NCI-H2196 treated with DMSO at 0.1 percent for 48 hours (cell line): ENCODE results near the gene PGA3.
"Not testable (repeated sequence)": the region's sequence is repeated elsewhere in the genome, so short reads cannot be mapped to it uniquely, and the experiment has no call there.

Experiments
- DNase-seq: peaks from one replicate; lab custom pipeline; 2025; ENCODE audit not compliant: unreplicated experiment; lab: John Stamatoyannopoulos, UW

The PGA3 gene

GRCh38 chr11:61204502-61205059, 1.3 kb downstream of the PGA3 start:
- not testable (repeated sequence) for DNase-seq

GRCh38 chr11:61207636-61208310, 4.5 kb downstream of the PGA3 start:
- DNase-seq = not testable (repeated sequence)

GRCh38 chr11:61210629-61211028, 7.3 kb downstream of the PGA3 start:
- not testable (repeated sequence) for DNase-seq

GRCh38 chr11:61211327-61211952, 8.1 kb downstream of the PGA3 start:
- DNase-seq = not testable (repeated sequence)

GRCh38 chr11:61212202-61212601, 8.9 kb downstream of the PGA3 start:
- DNase-seq = not testable (repeated sequence)

DNA sequence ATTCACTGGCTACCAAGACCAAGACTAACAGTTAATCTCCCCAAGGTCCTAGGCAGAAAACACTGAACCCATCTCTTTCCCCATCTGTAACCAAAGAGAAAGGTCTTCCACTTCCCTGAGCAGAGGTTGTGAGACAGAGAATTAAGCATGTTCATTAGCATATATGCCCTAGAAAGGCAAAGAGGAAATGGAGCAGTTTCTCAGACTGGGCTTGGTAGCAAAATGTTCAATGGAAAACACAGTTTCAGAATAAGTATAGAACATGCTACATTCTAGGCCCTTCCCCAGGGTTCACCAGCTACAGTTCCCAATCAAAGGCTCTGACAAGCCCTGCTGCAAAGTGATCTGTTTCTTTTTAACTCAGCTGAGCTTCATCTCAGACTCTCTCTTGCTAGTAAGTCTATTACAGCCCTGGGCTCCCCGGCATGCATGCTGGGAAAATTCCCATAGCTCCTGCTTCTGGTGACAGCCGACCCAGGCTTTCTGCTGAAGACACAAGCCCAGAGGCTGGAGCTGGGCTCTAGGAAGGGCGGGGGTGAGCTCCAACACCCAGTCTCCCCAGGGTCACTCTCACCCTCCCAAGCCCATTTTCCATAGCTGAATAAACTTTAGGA, 10.5 kb downstream of the PGA3 start:
- DNase-seq = not testable (repeated sequence)

DNA sequence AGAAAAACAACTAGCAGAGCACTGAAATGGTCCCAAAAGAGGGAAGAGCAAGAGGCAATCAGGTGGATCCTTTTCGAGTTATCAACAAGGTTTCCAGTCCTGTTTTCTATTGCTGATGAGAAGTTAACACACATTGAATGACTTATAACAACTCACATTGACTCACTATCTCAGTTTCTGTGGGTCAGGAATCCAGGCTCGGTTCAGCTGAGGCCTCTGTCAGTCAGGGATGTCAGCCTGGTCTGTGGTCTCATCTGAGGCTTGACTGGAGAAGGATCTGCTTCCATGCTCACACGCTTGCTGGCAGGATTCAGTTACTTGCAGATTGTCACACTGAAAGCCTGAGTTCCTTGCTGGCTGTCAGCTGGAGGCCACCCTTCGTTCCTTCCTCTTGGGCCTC, 15.0 kb downstream of the PGA3 start:
- not testable (repeated sequence) for DNase-seq

GRCh38 chr11:61219016-61219415, 15.7 kb downstream of the PGA3 start:
- not testable (repeated sequence) for DNase-seq

DNA sequence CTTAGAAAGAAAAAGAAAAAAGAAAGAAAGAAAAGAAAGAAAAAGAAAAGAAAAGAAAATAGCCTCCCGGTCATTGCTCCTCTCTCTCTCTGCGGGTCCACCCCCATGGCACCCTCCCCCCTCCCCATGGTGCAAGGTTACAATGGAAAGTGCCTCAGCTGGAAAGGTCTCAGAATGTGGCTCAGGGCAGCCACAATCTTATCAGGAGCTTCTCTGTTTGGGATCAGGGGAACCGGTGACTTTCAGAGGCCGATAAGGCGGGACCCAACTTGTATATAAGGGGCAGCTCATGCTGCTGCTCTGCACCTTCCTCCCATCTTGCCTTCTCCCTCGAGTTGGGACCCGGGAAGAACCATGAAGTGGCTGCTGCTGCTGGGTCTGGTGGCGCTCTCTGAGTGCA, 18.7 kb downstream of the PGA3 start, which contains the start of gene PGA4:
Gene PGA4, plus strand, starts transcription at position 301 of the 400 bp plus-strand sequence. Its CDS starts 54 bp downstream, at position 355.
- DNase-seq = not testable (repeated sequence)

DNA sequence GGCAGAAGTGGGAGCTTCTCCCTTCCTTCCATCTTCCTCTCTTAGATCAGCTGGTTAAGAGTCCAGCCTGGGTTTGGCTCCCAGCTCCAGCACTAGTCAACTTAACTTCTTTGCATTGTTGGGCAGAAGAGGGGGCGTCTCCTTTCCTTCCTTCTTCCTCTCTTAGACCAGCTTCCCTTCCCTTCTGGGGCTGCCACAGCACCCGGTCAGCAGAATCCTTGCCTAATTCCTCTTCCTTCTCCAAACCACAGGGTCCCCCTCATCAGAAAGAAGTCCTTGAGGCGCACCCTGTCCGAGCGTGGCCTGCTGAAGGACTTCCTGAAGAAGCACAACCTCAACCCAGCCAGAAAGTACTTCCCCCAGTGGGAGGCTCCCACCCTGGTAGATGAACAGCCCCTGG, 19.4 kb downstream of the PGA3 start:
- not testable (repeated sequence) for DNase-seq

GRCh38 chr11:61226457-61227137, 23.3 kb downstream of the PGA3 start:
- not testable (repeated sequence) for DNase-seq

DNA sequence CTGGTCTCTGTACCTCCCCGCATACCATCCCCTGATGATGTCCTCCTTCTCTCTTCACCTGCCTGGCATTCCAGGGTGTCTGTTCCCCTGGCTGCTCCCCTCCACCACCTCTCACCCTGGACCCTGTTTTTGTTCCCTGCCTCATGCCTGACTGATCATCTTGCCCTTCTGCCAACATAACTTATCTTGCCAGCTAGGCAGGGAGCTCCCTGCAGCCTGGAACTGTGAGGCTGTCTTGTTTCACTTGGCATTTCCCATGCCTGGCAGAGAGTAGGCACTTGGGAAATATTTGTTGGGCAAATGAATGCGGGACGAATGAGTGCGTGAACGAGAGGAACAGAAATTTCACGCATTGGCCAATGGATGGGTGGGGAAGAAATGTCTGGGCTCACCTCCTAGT, 26.1 kb downstream of the PGA3 start:
- DNase-seq = not testable (repeated sequence)

DNA sequence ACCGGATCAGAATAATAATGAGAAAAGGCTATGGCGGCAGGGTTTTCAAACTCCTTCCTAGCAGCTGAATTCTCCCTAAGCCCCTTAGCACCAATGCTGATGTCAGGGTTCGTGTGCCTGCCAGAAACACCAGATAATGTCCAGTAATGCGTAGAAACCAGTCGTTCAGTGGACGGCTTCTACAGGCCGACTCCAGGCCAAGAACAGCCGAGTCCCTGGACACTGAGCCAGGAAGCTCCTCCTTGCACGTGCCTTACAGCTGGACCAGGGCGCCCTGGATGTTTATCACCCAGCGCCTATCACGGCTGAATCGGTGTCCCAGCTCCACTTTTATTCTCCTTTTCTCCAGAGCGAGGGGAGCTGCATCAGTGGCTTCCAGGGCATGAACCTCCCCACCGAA, 27.7 kb downstream of the PGA3 start:
- not testable (repeated sequence) for DNase-seq

GRCh38 chr11:61231585-61231984, 28.3 kb downstream of the PGA3 start:
- not testable (repeated sequence) for DNase-seq

DNA sequence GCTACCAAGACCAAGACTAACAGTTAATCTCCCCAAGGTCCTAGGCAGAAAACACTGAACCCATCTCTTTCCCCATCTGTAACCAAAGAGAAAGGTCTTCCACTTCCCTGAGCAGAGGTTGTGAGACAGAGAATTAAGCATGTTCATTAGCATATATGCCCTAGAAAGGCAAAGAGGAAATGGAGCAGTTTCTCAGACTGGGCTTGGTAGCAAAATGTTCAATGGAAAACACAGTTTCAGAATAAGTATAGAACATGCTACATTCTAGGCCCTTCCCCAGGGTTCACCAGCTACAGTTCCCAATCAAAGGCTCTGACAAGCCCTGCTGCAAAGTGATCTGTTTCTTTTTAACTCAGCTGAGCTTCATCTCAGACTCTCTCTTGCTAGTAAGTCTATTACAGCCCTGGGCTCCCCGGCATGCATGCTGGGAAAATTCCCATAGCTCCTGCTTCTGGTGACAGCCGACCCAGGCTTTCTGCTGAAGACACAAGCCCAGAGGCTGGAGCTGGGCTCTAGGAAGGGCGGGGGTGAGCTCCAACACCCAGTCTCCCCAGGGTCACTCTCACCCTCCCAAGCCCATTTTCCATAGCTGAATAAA, 29.3 kb downstream of the PGA3 start:
- DNase-seq = not testable (repeated sequence)

DNA sequence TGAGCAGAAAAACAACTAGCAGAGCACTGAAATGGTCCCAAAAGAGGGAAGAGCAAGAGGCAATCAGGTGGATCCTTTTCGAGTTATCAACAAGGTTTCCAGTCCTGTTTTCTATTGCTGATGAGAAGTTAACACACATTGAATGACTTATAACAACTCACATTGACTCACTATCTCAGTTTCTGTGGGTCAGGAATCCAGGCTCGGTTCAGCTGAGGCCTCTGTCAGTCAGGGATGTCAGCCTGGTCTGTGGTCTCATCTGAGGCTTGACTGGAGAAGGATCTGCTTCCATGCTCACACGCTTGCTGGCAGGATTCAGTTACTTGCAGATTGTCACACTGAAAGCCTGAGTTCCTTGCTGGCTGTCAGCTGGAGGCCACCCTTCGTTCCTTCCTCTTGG, 33.8 kb downstream of the PGA3 start:
- not testable (repeated sequence) for DNase-seq

- DNase-seq = not testable (repeated sequence)
These were observed 37.0 kb downstream of the PGA3 start for GRCh38 chr11:61240288-61240687.

GRCh38 chr11:61240875-61241274, 37.6 kb downstream of the PGA3 start, which contains the start of gene PGA5:
Gene PGA5, plus strand, starts transcription at chr11:61241175. Its CDS starts 52 bp downstream, at chr11:61241227.
- not testable (repeated sequence) for DNase-seq

GRCh38 chr11:61241526-61241925, 38.2 kb downstream of the PGA3 start:
- DNase-seq = not testable (repeated sequence)

GRCh38 chr11:61245284-61245964, 42.1 kb downstream of the PGA3 start:
- not testable (repeated sequence) for DNase-seq
